Left ventricle myocardium superior (tissue), 1 donor: Measurements from ENCODE around the gene MINDY4. TPM values are rescaled to one million over a fixed set of nuclear protein-coding genes. Genes with fewer than 3 reads are reported as not detected.
"Not testable (repeated sequence)": the region's sequence is repeated elsewhere in the genome, so short reads cannot be mapped to it uniquely, and the experiment has no call there.

ENCODE experiments used
- ATAC-seq: fragments of 200-7000 bp; cut with Tn5 transposase; one replicate; pipeline ENCODE4 v1.9.1; 2020; ENCODE audit warnings: mild to moderate bottlenecking, moderate library complexity
- DNase-seq: peaks from one replicate; pipeline ENCODE4 v3.0.0-alpha.2; 2020
- intact Hi-C: fragments of 100-400 bp; cut with micrococcal nuclease; formaldehyde crosslinking; loops from one replicate; pipeline ENCODE4 v1.11.0; 2022
- total RNA-seq: library from RNA; stranded (reverse); fragmentation: NEBNext Ultra II Directional; extraction: Animal tissue kit (Norgen Biotek cat#: 25700); gene quantifications from one replicate; pipeline ENCODE4 v1.2.1, GENCODE V29; 2021
- donor health status: DM: no; HTN: yes; CAD: no; lungs with severe emphysema.

Gene MINDY4
- total RNA-seq, 1 donor from 2014 or later, result 4.9 TPM

GRCh38 chr7:30796105-30796869, 25.1 kb downstream of the MINDY4 start:
- DNase-seq (no peak), ATAC-seq (peak; percentile 26)
- intact Hi-C loops, result loop anchor here (5.0 to 10.0 kb wide), 2 partner anchors 51 to 181 kb away; no protein-coding TSS in a partner anchor

- intact Hi-C loops, result loop anchor here (5.0 to 10.0 kb wide), 2 partner anchors 53 to 180 kb away; no protein-coding TSS in a partner anchor
- ATAC-seq, result peak; percentile 9
- no peak for DNase-seq
Observed at GRCh38 chr7:30797176-30798040, 26.2 kb downstream of the MINDY4 start.

GRCh38 chr7:30799206-30799975, 28.2 kb downstream of the MINDY4 start:
- DNase-seq (peak; percentile 39), ATAC-seq (peak; percentile 60)
- intact Hi-C loops, result loop anchor here (5.0 to 10.0 kb wide), 2 partner anchors 55 to 178 kb away; no protein-coding TSS in a partner anchor

- intact Hi-C loops, result loop anchor here (5.0 to 10.0 kb wide), 4 partner anchors 55 to 322 kb away; no protein-coding TSS in a partner anchor
- ATAC-seq, result no peak
Observed at GRCh38 chr7:30799976-30800661, 28.9 kb downstream of the MINDY4 start.

GRCh38 chr7:30800785-30801252, 29.6 kb downstream of the MINDY4 start:
- intact Hi-C loops, result loop anchor here (5.0 to 10.0 kb wide), 2 partner anchors 144 to 321 kb away; no protein-coding TSS in a partner anchor
- peak; percentile 75 for ATAC-seq
- no peak for DNase-seq

More at GRCh38 chr7:30799976-30800661, 28.9 kb downstream of the MINDY4 start:
- DNase-seq, result no peak

- DNase-seq, result no peak
- ATAC-seq, result no peak
- intact Hi-C loops, result loop anchor here (5.0 to 10.0 kb wide), 2 partner anchors 142 to 319 kb away; no protein-coding TSS in a partner anchor
Observed at GRCh38 chr7:30802812-30803211, 31.6 kb downstream of the MINDY4 start.

- ATAC-seq, result no peak
- intact Hi-C loops, result loop anchor here (5.0 to 10.0 kb wide), 2 partner anchors 141 to 318 kb away; no protein-coding TSS in a partner anchor
- DNase-seq, result no peak
Observed at GRCh38 chr7:30804078-30804661, 33.0 kb downstream of the MINDY4 start.

GRCh38 chr7:30805081-30805691, 34.0 kb downstream of the MINDY4 start:
- DNase-seq, result no peak
- intact Hi-C loops, result loop anchor here (10.0 kb wide), 1 partner anchor 140 kb away; no protein-coding TSS in a partner anchor
- peak; percentile 22 for ATAC-seq

GRCh38 chr7:30805931-30806330, 34.7 kb downstream of the MINDY4 start:
- ATAC-seq (no peak), DNase-seq (no peak)
- intact Hi-C loops, result loop anchor here (10.0 kb wide), 1 partner anchor 139 kb away; no protein-coding TSS in a partner anchor

- intact Hi-C loops, result loop anchor here (10.0 kb wide), 1 partner anchor 137 kb away; no protein-coding TSS in a partner anchor
- not testable (repeated sequence) for ATAC-seq, DNase-seq
Observed at GRCh38 chr7:30807477-30807876, 36.3 kb downstream of the MINDY4 start.

GRCh38 chr7:30807941-30808340, 36.7 kb downstream of the MINDY4 start:
- intact Hi-C loops, result loop anchor here (10.0 kb wide), 1 partner anchor 137 kb away; no protein-coding TSS in a partner anchor
- ATAC-seq, DNase-seq: not testable (repeated sequence)

- ATAC-seq, result no peak
- no peak for DNase-seq
- intact Hi-C loops, result no loop called here
Observed at GRCh38 chr7:30810986-30811385, 39.8 kb downstream of the MINDY4 start.

GRCh38 chr7:30812676-30813075, 41.5 kb downstream of the MINDY4 start:
- intact Hi-C loops, result no loop called here
- ATAC-seq, result no peak

GRCh38 chr7:30813466-30813865, 42.2 kb downstream of the MINDY4 start:
- DNase-seq (peak; percentile 53), ATAC-seq (peak; percentile 65)
- intact Hi-C loops, result no loop called here

More at GRCh38 chr7:30812676-30813075, 41.5 kb downstream of the MINDY4 start:
- no peak for DNase-seq

GRCh38 chr7:30814700-30815387, 43.6 kb downstream of the MINDY4 start:
- DNase-seq, result peak; percentile 55
- intact Hi-C loops, result no loop called here

GRCh38 chr7:30815388-30815854, 44.2 kb downstream of the MINDY4 start:
- DNase-seq, result no peak

More at GRCh38 chr7:30814700-30815387, 43.6 kb downstream of the MINDY4 start:
- ATAC-seq, result peak; percentile 67

More at GRCh38 chr7:30815388-30815854, 44.2 kb downstream of the MINDY4 start:
- peak; percentile 49 for ATAC-seq
- intact Hi-C loops, result no loop called here
